IMR-90 (cell line): ENCODE measurements around the gene RHOU. TPM values are rescaled to one million over a fixed set of nuclear protein-coding genes. Genes with fewer than 3 reads are reported as not detected.

ENCODE experiments used
- ATAC-seq: fragments of 200-7000 bp; cut with Tn5 transposase; 2 replicates; pipeline ENCODE4 v1.9.1; 2020; ENCODE audit warnings: low read depth, mild to moderate bottlenecking, moderate library complexity
- BruUV-seq: library from RNA; stranded (reverse); fragments of 400-500 nt; replicated peaks from 2 replicates; lab custom pipeline; 2021; lab: Mats Ljungman, UMichigan
- CTCF ChIA-PET: fragments of 300-600 bp; formaldehyde crosslinking; extraction: SDS; loops from one replicate; lab custom pipeline; 2021; ENCODE audit warnings: antibody characterized with exemption; lab: Yijun Ruan, JAX
- POLR2A ChIA-PET: fragments of 300-600 bp; sonication (Branson Sonifier 250); formaldehyde crosslinking; loops from one replicate; lab custom pipeline; 2022; ENCODE audit warnings: antibody characterized with exemption; ENCODE audit not compliant: unreplicated experiment; lab: Charles Lee
- DNase-seq: peaks from one replicate; pipeline ENCODE4 v3.0.0; 2013
- H2AFZ ChIP-seq: replicated peaks from 2 replicates; pipeline ENCODE3; 2013; ENCODE audit warnings: low read length, mild to moderate bottlenecking; ENCODE audit not compliant: poor library complexity
- H2AK5ac ChIP-seq: 2 replicates; pipeline ENCODE4 v1.6.1; 2013; ENCODE audit warnings: low read depth, low read length, inconsistent platforms
- H2AK9ac ChIP-seq: replicated peaks from 2 replicates; pipeline ENCODE3; 2013; ENCODE audit warnings: mild to moderate bottlenecking, low read depth, low read length, moderate library complexity; ENCODE audit not compliant: poor library complexity
- H2BK120ac ChIP-seq: 2 replicates; pipeline ENCODE4 v1.6.1; 2013; ENCODE audit warnings: low read depth, low read length, inconsistent platforms
- H2BK15ac ChIP-seq: 3 replicates; pipeline ENCODE4 v1.6.1; 2013; ENCODE audit warnings: low read depth, low read length, inconsistent platforms
- H2BK20ac ChIP-seq: 2 replicates; pipeline ENCODE4 v1.6.1; 2013; ENCODE audit warnings: low read depth, mild to moderate bottlenecking, inconsistent platforms, low read length, moderate library complexity
- H2BK5ac ChIP-seq: 2 replicates; pipeline ENCODE4 v1.6.1; 2013; ENCODE audit warnings: mild to moderate bottlenecking, low read depth, low read length, inconsistent platforms; ENCODE audit not compliant: poor library complexity, severe bottlenecking
- H3K14ac ChIP-seq: replicated peaks from 2 replicates; pipeline ENCODE4 v1.6.1; 2013; ENCODE audit warnings: low read depth, low read length, inconsistent platforms
- H3K18ac ChIP-seq: 2 replicates; pipeline ENCODE4 v1.6.1; 2013; ENCODE audit warnings: low read depth, low read length, control low read depth
- H3K23ac ChIP-seq: 2 replicates; pipeline ENCODE4 v1.6.1; 2013; ENCODE audit warnings: low read depth, low read length, inconsistent platforms
- H3K27ac ChIP-seq: 2 replicates; pipeline ENCODE4 v1.5.1; 2013; ENCODE audit warnings: mild to moderate bottlenecking, control low read depth, low read length; ENCODE audit not compliant: insufficient read depth
- H3K27me3 ChIP-seq: 2 replicates; pipeline ENCODE4 v1.6.1; 2013; ENCODE audit warnings: low read length; ENCODE audit not compliant: control insufficient read depth, insufficient read depth
- H3K36me3 ChIP-seq: 2 replicates; pipeline ENCODE4 v1.6.1; 2013; ENCODE audit warnings: low read length, mixed read lengths; ENCODE audit not compliant: control insufficient read depth, insufficient read depth
- H3K4ac ChIP-seq: 2 replicates; pipeline ENCODE4 v1.6.1; 2013; ENCODE audit warnings: low read depth, low read length, inconsistent platforms
- H3K4me1 ChIP-seq: 2 replicates; pipeline ENCODE4 v1.6.1; 2013; ENCODE audit warnings: low read length, mixed read lengths; ENCODE audit not compliant: control insufficient read depth, insufficient read depth
- H3K4me2 ChIP-seq: 2 replicates; pipeline ENCODE4 v1.6.1; 2013; ENCODE audit warnings: low read depth, mild to moderate bottlenecking, control low read depth, low read length, moderate library complexity
- H3K4me3 ChIP-seq: 2 replicates; pipeline ENCODE4 v1.5.1; 2013; ENCODE audit warnings: low read depth, mild to moderate bottlenecking, control low read depth, low read length, moderate library complexity; ENCODE audit not compliant: insufficient read depth
- H3K56ac ChIP-seq: 2 replicates; pipeline ENCODE4 v1.6.1; 2013; ENCODE audit warnings: low read length, inconsistent platforms; ENCODE audit not compliant: insufficient read depth; ENCODE audit errors: extremely low read depth
- H3K79me1 ChIP-seq, 2 experiments: 2 replicates each; pipeline ENCODE4 v1.6.1; 2013; ENCODE audit warnings: low read length in 2 of 2, inconsistent platforms in 1 of 2, low read depth in 1 of 2
- H3K9ac ChIP-seq: 2 replicates; pipeline ENCODE4 v1.6.1; 2013; ENCODE audit warnings: low read depth, low read length, control low read depth
- H3K9me1 ChIP-seq: 2 replicates; pipeline ENCODE4 v1.6.1; 2013; ENCODE audit warnings: low read length, inconsistent platforms; ENCODE audit not compliant: insufficient read depth
- H3K9me3 ChIP-seq: 2 replicates; pipeline ENCODE4 v1.6.1; 2013; ENCODE audit warnings: low read length; ENCODE audit not compliant: control insufficient read depth, insufficient read depth
- H4K20me1 ChIP-seq: 2 replicates; pipeline ENCODE4 v1.6.1; 2013; ENCODE audit warnings: low read length, inconsistent platforms; ENCODE audit not compliant: insufficient read depth
- H4K5ac ChIP-seq: 2 replicates; pipeline ENCODE4 v1.6.1; 2013; ENCODE audit warnings: mild to moderate bottlenecking, low read depth, low read length, control low read depth
- H4K8ac ChIP-seq, 2 experiments: 2 replicates each; pipeline ENCODE4 v1.6.1; 2013; ENCODE audit warnings: low read depth in 2 of 2, low read length in 2 of 2, control low read depth in 1 of 2, inconsistent platforms in 1 of 2
- H4K91ac ChIP-seq: 2 replicates; pipeline ENCODE4 v1.6.1; 2013; ENCODE audit warnings: low read depth, low read length, inconsistent platforms; ENCODE audit not compliant: insufficient read depth
- FOS ChIP-seq: fragments of 150-350 bp; IDR thresholded peaks from 2 replicates; pipeline ENCODE4 v1.6.1; 2016; ENCODE audit warnings: low read depth, low read length
- MAZ ChIP-seq: IDR thresholded peaks from 2 replicates; pipeline ENCODE4 v1.6.1; 2012; ENCODE audit warnings: low read depth, mild to moderate bottlenecking, low read length, improper control_type of control experiment, moderate library complexity, borderline replicate concordance
- USF2 ChIP-seq: fragments of 150-350 bp; IDR thresholded peaks from 2 replicates; pipeline ENCODE4 v1.6.1; 2017; ENCODE audit warnings: mild to moderate bottlenecking, antibody characterized with exemption, low read length, low read depth
- WGBS, 2 experiments: methylation state at CpG; one replicate each; pipeline versions ENCODE4 v1.1.5 to v1.1.7; 2013; ENCODE audit warnings: missing lambda C conversion rate in 2 of 2; ENCODE audit not compliant: insufficient read length in 1 of 2; ENCODE audit errors: extremely low coverage in 2 of 2; 5-methylcytosine and 5-hydroxymethylcytosine counted together
- dilution Hi-C: fragments of 300-500 bp; cut with HindIII; formaldehyde crosslinking; loops from one replicate; pipeline ENCODE4 v1.14.3; 2018; ENCODE audit warnings: low sequenced_read_pairs; ENCODE audit not compliant: unreplicated experiment
- in situ Hi-C: fragments of 300-500 bp; cut with MboI; formaldehyde crosslinking; loops from 3 replicates; pipeline ENCODE4 v1.14.3; 2019; ENCODE audit warnings: low sequenced_read_pairs, inconsistent platforms, mixed read lengths
- intact Hi-C: fragments of 100-400 bp; cut with micrococcal nuclease; formaldehyde crosslinking; loops from 2 replicates; pipeline ENCODE4 v1.10.0; 2022
- polyA plus RNA-seq, 3 experiments: library from polyadenylated mRNA; depleted of rRNA; stranded (reverse); fragments of >200 nt; gene quantifications; 2 replicates each; pipeline ENCODE4 v1.2.3, GENCODE V29; 2012; ENCODE audit warnings: low replicate concordance in 1 of 3
- total RNA-seq: library from RNA; depleted of rRNA; stranded (reverse); fragments of >200 nt; gene quantifications from 2 replicates; pipeline ENCODE4 v1.2.3, GENCODE V29; 2012

The RHOU gene
- total and polyA plus RNA-seq, 2 of the 4 experiments (the other 2 are of a cell fraction) = 0.44 to 0.72 TPM

- 70% methylated on average over 2 of the region's 8 CpGs; no CpG with 5 or more reads in 1 of the 2 experiments for WGBS, 2 experiments
- no peak for DNase-seq
- H4K8ac ChIP-seq = no peak overlapping the region
- H3K27me3 ChIP-seq = no peaks in the 10 kb centered on the region
- no peak overlapping the region for H4K5ac ChIP-seq
- peaks cover 53% of the 10 kb centered on the region for H3K36me3 ChIP-seq
- BruUV-seq = no TSS peak
- H3K9me1 ChIP-seq = no peaks in the 10 kb centered on the region; the same call in 1 of the 2 replicates
- H2AFZ ChIP-seq = no peak overlapping the region
- no peaks in the 10 kb centered on the region for H4K20me1 ChIP-seq
- H2BK120ac ChIP-seq = no peak overlapping the region
- ATAC-seq = no peak
- no peak overlapping the region for H3K4me3 ChIP-seq
- no peak overlapping the region for H2AK9ac ChIP-seq
- no peak overlapping the region for H4K91ac ChIP-seq
- no peak overlapping the region for H3K23ac ChIP-seq
- no peak overlapping the region for H3K56ac ChIP-seq
- no peak overlapping the region for H3K4ac ChIP-seq
- no peak overlapping the region for H3K9ac ChIP-seq
- H2BK20ac ChIP-seq = no peak overlapping the region
- H3K4me1 ChIP-seq = no peaks in the 10 kb centered on the region; the same call in 1 of the 2 replicates
- TF ChIP-seq MAZ = no peak
- TF ChIP-seq USF2 = no peak
- no peak for TF ChIP-seq FOS
- ChIA-PET CTCF (no interaction called here), POLR2A (no interaction called here)
- in situ Hi-C loops (no loop called here), intact Hi-C loops (no loop called here), dilution Hi-C loops (no loop called here)
- H3K14ac ChIP-seq = no peak overlapping the region
- no peaks in the 10 kb centered on the region for H3K79me1 ChIP-seq
- H2AK5ac ChIP-seq = no peak overlapping the region
- no peak overlapping the region for H3K27ac ChIP-seq
- H2BK5ac ChIP-seq = no peak overlapping the region
- H3K4me2 ChIP-seq = no peak overlapping the region
- H3K9me3 ChIP-seq = no peaks in the 10 kb centered on the region
- no peak overlapping the region for H3K18ac ChIP-seq
- H2BK15ac ChIP-seq = no peak overlapping the region
Observed at GRCh38 chr1:228742281-228742860, 7.1 kb downstream of the RHOU start.
